HCT116 (cell line): ENCODE results near the gene RREB1. TPM values are rescaled to one million over a fixed set of nuclear protein-coding genes. Genes with fewer than 3 reads are reported as not detected.

Source experiments
- ATAC-seq: fragments of 200-7000 bp; cut with Tn5 transposase; 2 replicates; pipeline ENCODE4 v1.9.1; 2020; ENCODE audit warnings: mild to moderate bottlenecking, moderate library complexity
- BruUV-seq: library from RNA; stranded (reverse); fragments of 400-500 nt; replicated peaks from 2 replicates; lab custom pipeline; 2021; lab: Mats Ljungman, UMichigan
- CTCF ChIA-PET: fragments of 300-600 bp; sonication (Branson Sonifier 250); formaldehyde crosslinking; loops from one replicate; lab custom pipeline; 2021; ENCODE audit warnings: antibody characterized with exemption; lab: Charles Lee
- POLR2A ChIA-PET: fragments of 300-600, 350-600 bp; sonication (Branson Sonifier 250); formaldehyde crosslinking; loops from one replicate; lab custom pipeline; 2021; ENCODE audit warnings: antibody characterized with exemption; lab: Charles Lee
- RAD21 ChIA-PET, 2 experiments: fragments of 300-600 bp; sonication (Branson Sonifier 250); formaldehyde crosslinking; loops; one replicate each; lab custom pipeline; 2023; ENCODE audit warnings: low total read pairs in 2 of 2; ENCODE audit not compliant: uncharacterized antibody in 2 of 2, unreplicated experiment in 2 of 2, low non-redundant PET in 1 of 2; lab: Charles Lee
- DNase-seq: peaks from one replicate; pipeline ENCODE4 v3.0.0-alpha.2; 2010; ENCODE audit warnings: low read depth, low spot score
- H2AFZ ChIP-seq: fragments of 200-600 bp; shearing (Covaris generic), sonication (generic); 2 replicates; pipeline ENCODE4 v1.6.1; 2017; ENCODE audit warnings: low read depth, mixed run types, mixed read lengths, antibody characterized with exemption, low read length; ENCODE audit not compliant: poor library complexity, severe bottlenecking
- H3K27ac ChIP-seq: 2 replicates; pipeline ENCODE4 v1.5.1; 2012; ENCODE audit warnings: low read depth, low read length
- H3K27me3 ChIP-seq: fragments of 200-600 bp; sonication (generic); 2 replicates; pipeline ENCODE4 v1.6.1; 2016; ENCODE audit warnings: mixed run types, low read length, mixed read lengths; ENCODE audit not compliant: insufficient read depth
- H3K36me3 ChIP-seq, 2 experiments: fragments of 200-500 bp in 1 of 2; fragments of 200-600 bp in 1 of 2; sonication (Bioruptor generic) in 1 of 2; sonication (generic) in 1 of 2; 2 replicates each; pipeline versions ENCODE4 v1.5.1 to v1.6.1; 2014 to 2016; ENCODE audit warnings: low read length in 2 of 2, inconsistent platforms in 1 of 2, mixed read lengths in 1 of 2, mixed run types in 1 of 2; ENCODE audit not compliant: insufficient read depth in 2 of 2, control insufficient read depth in 1 of 2
- H3K4me1 ChIP-seq, 2 experiments: fragments of 200-600 bp in 1 of 2; sonication (generic) in 1 of 2; 2 replicates each; pipeline versions ENCODE4 v1.5.1 to v1.6.1; 2012 to 2017; ENCODE audit warnings: low read length in 2 of 2, inconsistent platforms in 1 of 2, mild to moderate bottlenecking in 1 of 2, mixed read lengths in 1 of 2, mixed run types in 1 of 2, moderate library complexity in 1 of 2; ENCODE audit not compliant: insufficient read depth in 2 of 2, control insufficient read depth in 1 of 2
- H3K4me2 ChIP-seq: fragments of 200-600 bp; sonication (generic); 2 replicates; pipeline ENCODE4 v1.6.1; 2017; ENCODE audit warnings: mixed run types, low read length, mixed read lengths
- H3K4me3 ChIP-seq, 2 experiments: fragments of 200-600 bp in 1 of 2; sonication (generic) in 1 of 2; replicated peaks in 1 of 2; 2 replicates each; pipeline ENCODE4 v1.5.1; 2011 to 2016; ENCODE audit warnings: low read length in 2 of 2, control low read depth in 1 of 2, low read depth in 1 of 2, mild to moderate bottlenecking in 1 of 2, mixed read lengths in 1 of 2, mixed run types in 1 of 2
- H3K79me2 ChIP-seq: fragments of 200-600 bp; sonication (generic); 2 replicates; pipeline ENCODE4 v1.6.1; 2017; ENCODE audit warnings: mild to moderate bottlenecking, mixed run types, low read length, moderate library complexity, mixed read lengths; ENCODE audit not compliant: insufficient read depth
- H3K9ac ChIP-seq: fragments of 200-600 bp; sonication (generic); 2 replicates; pipeline ENCODE4 v1.6.1; 2016; ENCODE audit warnings: low read length, mixed read lengths
- H3K9me2 ChIP-seq: fragments of 200-600 bp; sonication (generic), shearing (Covaris generic); 2 replicates; pipeline ENCODE4 v1.6.1; 2017; ENCODE audit warnings: mixed run types, mild to moderate bottlenecking, moderate library complexity; ENCODE audit not compliant: insufficient read depth
- H3K9me3 ChIP-seq, 2 experiments: fragments of 200-500 bp in 1 of 2; fragments of 200-600 bp in 1 of 2; sonication (Bioruptor generic) in 1 of 2; sonication (generic) in 1 of 2; 2 replicates each; pipeline ENCODE4 v1.6.1; 2014 to 2017; ENCODE audit warnings: low read length in 2 of 2, mixed read lengths in 2 of 2, inconsistent platforms in 1 of 2, low read depth in 1 of 2, mild to moderate bottlenecking in 1 of 2, mixed run types in 1 of 2, moderate library complexity in 1 of 2; ENCODE audit not compliant: control insufficient read depth in 1 of 2, insufficient read depth in 1 of 2
- H4K20me1 ChIP-seq: fragments of 200-600 bp; sonication (generic), shearing (Covaris generic); 2 replicates; pipeline ENCODE4 v1.6.1; 2017; ENCODE audit warnings: mixed run types, mild to moderate bottlenecking, moderate library complexity; ENCODE audit not compliant: insufficient read depth
- CEBPB ChIP-seq: IDR thresholded peaks from 2 replicates; pipeline ENCODE4 v1.6.1; 2012; ENCODE audit warnings: low read depth
- EZH2phosphoT487 ChIP-seq: fragments of 200-600 bp; IDR thresholded peaks from 2 replicates; pipeline ENCODE4 v1.6.1; 2018; ENCODE audit warnings: antibody characterized with exemption, borderline replicate concordance
- YY1 ChIP-seq: IDR thresholded peaks from 2 replicates; pipeline ENCODE4 v1.6.1; 2011; ENCODE audit warnings: low read length, low read depth, moderate library complexity, mild to moderate bottlenecking; ENCODE audit not compliant: insufficient replicate concordance; ENCODE audit errors: extremely low read depth
- ZFX ChIP-seq: fragments of 450-650 bp; IDR thresholded peaks from 2 replicates; pipeline ENCODE4 v1.6.1; 2017
- ZNF274 ChIP-seq: fragments of 200-500 bp; sonication (Bioruptor generic); IDR thresholded peaks from 2 replicates; pipeline ENCODE4 v1.6.1; 2014; ENCODE audit warnings: mild to moderate bottlenecking, low read depth, low read length, inconsistent platforms
- intact Hi-C: fragments of 100-400 bp; cut with micrococcal nuclease; formaldehyde crosslinking; loops from 2 replicates; pipeline ENCODE4 v1.10.0; 2022
- total RNA-seq: library from RNA; stranded (reverse); gene quantifications from one replicate; pipeline ENCODE4 v1.2.1, GENCODE V29; 2021; ENCODE audit not compliant: unreplicated experiment
- TF ChIP-seq, protein P1 (sequence below): IDR thresholded peaks from 2 replicates; pipeline ENCODE4 v1.6.1; 2011; ENCODE audit warnings: mild to moderate bottlenecking, low read length, moderate library complexity; ENCODE audit not compliant: insufficient replicate concordance; ENCODE audit errors: extremely low read depth

RREB1 gene
- total RNA-seq, 1 experiment from 2014 or later = 47.9 TPM

DNA sequence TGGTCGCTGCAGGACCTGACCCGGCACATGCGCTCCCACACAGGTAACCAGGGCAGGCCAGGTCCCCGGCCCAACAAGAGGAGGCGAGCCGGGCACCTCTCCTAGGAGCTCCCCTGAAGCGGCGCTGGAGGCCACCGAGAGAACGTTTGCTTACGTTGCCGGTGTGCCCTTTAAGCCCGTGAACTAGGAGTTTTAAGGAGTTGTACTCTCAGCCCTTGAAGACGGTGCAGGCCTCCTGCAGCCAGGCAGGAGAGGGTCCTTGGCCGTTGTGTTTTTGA, 139.4 kb downstream of the RREB1 start:
- ATAC-seq = no peak
- TF ChIP-seq, protein P1, sequence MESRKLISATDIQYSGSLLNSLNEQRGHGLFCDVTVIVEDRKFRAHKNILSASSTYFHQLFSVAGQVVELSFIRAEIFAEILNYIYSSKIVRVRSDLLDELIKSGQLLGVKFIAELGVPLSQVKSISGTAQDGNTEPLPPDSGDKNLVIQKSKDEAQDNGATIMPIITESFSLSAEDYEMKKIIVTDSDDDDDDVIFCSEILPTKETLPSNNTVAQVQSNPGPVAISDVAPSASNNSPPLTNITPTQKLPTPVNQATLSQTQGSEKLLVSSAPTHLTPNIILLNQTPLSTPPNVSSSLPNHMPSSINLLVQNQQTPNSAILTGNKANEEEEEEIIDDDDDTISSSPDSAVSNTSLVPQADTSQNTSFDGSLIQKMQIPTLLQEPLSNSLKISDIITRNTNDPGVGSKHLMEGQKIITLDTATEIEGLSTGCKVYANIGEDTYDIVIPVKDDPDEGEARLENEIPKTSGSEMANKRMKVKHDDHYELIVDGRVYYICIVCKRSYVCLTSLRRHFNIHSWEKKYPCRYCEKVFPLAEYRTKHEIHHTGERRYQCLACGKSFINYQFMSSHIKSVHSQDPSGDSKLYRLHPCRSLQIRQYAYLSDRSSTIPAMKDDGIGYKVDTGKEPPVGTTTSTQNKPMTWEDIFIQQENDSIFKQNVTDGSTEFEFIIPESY = no peak
- no peak for TF ChIP-seq EZH2phosphoT487
- TF ChIP-seq, all 23 proteins: peak for 0
- Histone ChIP-seq H3K9ac (no peak overlapping the region), H2AFZ (no peak overlapping the region), H3K79me2 (peaks cover 7% of the 10 kb centered on the region; the same call in 1 of the 2 replicates), H3K27ac (no peak overlapping the region), H3K27me3 (no peaks in the 10 kb centered on the region), H3K9me2 (no peaks in the 10 kb centered on the region), H4K20me1 (no peaks in the 10 kb centered on the region), H3K36me3 (peaks cover 0 to 15% of the 10 kb centered on the region in 2 experiments; a peak in 3 of 4 replicates), H3K4me3 (no peak overlapping the region), H3K9me3 (no peaks in the 10 kb centered on the region), H3K4me2 (no peak overlapping the region), H3K4me1 (peaks cover 13 to 14% of the 10 kb centered on the region in 2 experiments)
- CTCF ChIA-PET = no interaction called here
- intact Hi-C loops = no loop called here
- POLR2A ChIA-PET = no interaction called here
- BruUV-seq = no TSS peak
- DNase-seq = no peak
- RAD21 ChIA-PET = no interaction called here

DNA sequence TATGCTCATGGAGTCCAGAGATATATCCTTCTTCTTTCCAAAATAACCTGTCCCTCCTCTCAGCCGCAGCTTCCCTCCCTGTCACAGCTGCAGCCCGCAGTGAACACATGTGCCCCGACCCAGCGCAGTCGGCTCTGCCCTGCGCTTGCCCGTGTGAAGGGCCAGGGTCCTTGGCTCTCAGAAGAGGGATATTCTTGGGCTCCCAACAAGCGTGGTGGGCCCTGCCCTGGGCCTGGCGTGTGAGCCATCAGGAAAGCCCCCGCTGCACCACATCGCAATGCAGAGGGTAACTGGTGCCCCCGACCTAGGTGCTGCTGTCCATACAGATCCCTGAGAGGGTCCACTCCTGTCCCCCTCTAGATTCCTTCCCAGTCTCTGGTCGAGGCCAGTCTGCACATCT, 140.1 kb downstream of the RREB1 start:
- no peaks in the 10 kb centered on the region for H3K9me3 ChIP-seq
- no peaks in the 10 kb centered on the region for H3K27me3 ChIP-seq
- no peak overlapping the region for H3K4me3 ChIP-seq
- H2AFZ ChIP-seq = no peak overlapping the region
- ATAC-seq = no peak
- intact Hi-C loops = no loop called here
- H3K9ac ChIP-seq = no peak overlapping the region
- no peaks in the 10 kb centered on the region for H4K20me1 ChIP-seq
- BruUV-seq = no TSS peak
- TF ChIP-seq CEBPB = no peak
- TF ChIP-seq YY1 = no peak
- TF ChIP-seq ZFX = no peak
- TF ChIP-seq ZNF274 = no peak
- TF ChIP-seq, all 23 proteins: peak for 0
- ChIA-PET RAD21 (no interaction called here), POLR2A (no interaction called here), CTCF (no interaction called here)
- no peak overlapping the region for H3K27ac ChIP-seq
- H3K36me3 ChIP-seq = peaks cover 0 to 15% of the 10 kb centered on the region in 2 experiments; a peak in 3 of 4 replicates
- H3K4me1 ChIP-seq = peaks cover 6% of the 10 kb centered on the region in 2 experiments; a peak in 3 of 4 replicates
- no peak overlapping the region for H3K4me2 ChIP-seq
- DNase-seq = no peak
- no peaks in the 10 kb centered on the region for H3K9me2 ChIP-seq
- H3K79me2 ChIP-seq = peaks cover 7% of the 10 kb centered on the region; the same call in 1 of the 2 replicates
